GM23338 (cell line): ENCODE measurements around the gene ADAM17. TPM values are rescaled to one million over a fixed set of nuclear protein-coding genes. Genes with fewer than 3 reads are reported as not detected.

ENCODE experiments used
- ATAC-seq: fragments of 200-7000 bp; cut with Tn5 transposase; 3 replicates; pipeline ENCODE4 v1.9.1; 2020
- DNase-seq: peaks from one replicate; pipeline ENCODE4 v3.0.0-alpha.2; 2015; ENCODE audit warnings: low spot score
- H2AFZ ChIP-seq: fragments of 200-600 bp; sonication (generic); 2 replicates; pipeline ENCODE4 v1.8.0; 2016; ENCODE audit warnings: antibody characterized with exemption, mild to moderate bottlenecking, moderate library complexity
- H3F3A ChIP-seq: fragments of 200-600 bp; sonication (generic); replicated peaks from 2 replicates; pipeline ENCODE4 v1.8.0; 2017; ENCODE audit warnings: antibody characterized with exemption, mixed run types, low read depth
- H3K27ac ChIP-seq: fragments of 200-600 bp; sonication (generic); 2 replicates; pipeline ENCODE4 v1.6.1; 2016; ENCODE audit warnings: low read depth
- H3K27me3 ChIP-seq: fragments of 200-600 bp; sonication (generic); 2 replicates; pipeline ENCODE4 v1.8.0; 2016; ENCODE audit warnings: mild to moderate bottlenecking, mixed run types, moderate library complexity; ENCODE audit not compliant: insufficient read depth
- H3K36me3 ChIP-seq: fragments of 200-600 bp; sonication (generic); 2 replicates; pipeline ENCODE4 v1.8.0; 2016; ENCODE audit warnings: mild to moderate bottlenecking; ENCODE audit not compliant: insufficient read depth
- H3K4me1 ChIP-seq: fragments of 200-600 bp; sonication (generic); 2 replicates; pipeline ENCODE4 v1.8.0; 2016; ENCODE audit warnings: mild to moderate bottlenecking, moderate library complexity; ENCODE audit not compliant: insufficient read depth
- H3K4me2 ChIP-seq: fragments of 200-600 bp; sonication (generic); 2 replicates; pipeline ENCODE4 v1.7.1; 2017; ENCODE audit warnings: mixed run types
- H3K4me3 ChIP-seq: fragments of 200-600 bp; sonication (generic); 2 replicates; pipeline ENCODE4 v1.6.1; 2016; ENCODE audit warnings: mixed run types
- H3K79me2 ChIP-seq: fragments of 200-600 bp; sonication (generic); replicated peaks from 2 replicates; pipeline ENCODE4 v1.8.0; 2017; ENCODE audit warnings: mild to moderate bottlenecking; ENCODE audit not compliant: insufficient read depth
- H3K9me2 ChIP-seq: fragments of 200-600 bp; sonication (generic); 2 replicates; pipeline ENCODE4 v1.8.0; 2017; ENCODE audit not compliant: insufficient read depth
- H4K20me1 ChIP-seq: fragments of 200-600 bp; sonication (generic); replicated peaks from 2 replicates; pipeline ENCODE4 v1.8.0; 2017; ENCODE audit warnings: mild to moderate bottlenecking; ENCODE audit not compliant: insufficient read depth
- H3K27ac Mint-ChIP-seq: 2 replicates; pipeline ENCODE4 v1.8.0; 2020; ENCODE audit warnings: inconsistent platforms, mild to moderate bottlenecking, moderate library complexity, mixed read lengths
- H3K27me3 Mint-ChIP-seq: 3 replicates; pipeline ENCODE4 v1.8.0; 2022; ENCODE audit warnings: low read depth, mild to moderate bottlenecking, moderate library complexity, mixed read lengths, inconsistent platforms; ENCODE audit not compliant: insufficient read depth, poor library complexity
- H3K36me3 Mint-ChIP-seq: 3 replicates; pipeline ENCODE4 v1.8.0; 2021; ENCODE audit warnings: low read depth, mild to moderate bottlenecking, inconsistent platforms, moderate library complexity, mixed read lengths
- H3K4me1 Mint-ChIP-seq: 3 replicates; pipeline ENCODE4 v1.8.0; 2020; ENCODE audit warnings: mild to moderate bottlenecking, inconsistent platforms, mixed read lengths
- H3K4me3 Mint-ChIP-seq: 3 replicates; pipeline ENCODE4 v1.8.0; 2021; ENCODE audit warnings: moderate library complexity, mild to moderate bottlenecking, inconsistent platforms, mixed read lengths
- H3K9me3 Mint-ChIP-seq: 3 replicates; pipeline ENCODE4 v1.8.0; 2020; ENCODE audit warnings: moderate library complexity, mild to moderate bottlenecking, inconsistent platforms, mixed read lengths
- CREB1 ChIP-seq: fragments of 250-450 bp; sonication (Bioruptor Pico); IDR thresholded peaks from 2 replicates; pipeline ENCODE4 v1.5.0; 2020; ENCODE audit warnings: low read depth, mild to moderate bottlenecking, moderate library complexity
- EZH2 ChIP-seq: fragments of 200-600 bp; sonication (generic); IDR thresholded peaks from one replicate; pipeline ENCODE4 v1.8.0; 2017; ENCODE audit warnings: antibody characterized with exemption, mild to moderate bottlenecking, low read depth; ENCODE audit not compliant: unreplicated experiment
- EZH2phosphoT487 ChIP-seq: fragments of 200-600 bp; sonication (generic); IDR thresholded peaks from one replicate; pipeline ENCODE4 v1.8.1; 2018; ENCODE audit warnings: antibody characterized with exemption; ENCODE audit not compliant: unreplicated experiment
- JUNB ChIP-seq: IDR thresholded peaks from one replicate; pipeline ENCODE4 v1.6.1; 2016; ENCODE audit warnings: antibody characterized with exemption; ENCODE audit not compliant: unreplicated experiment
- NANOG ChIP-seq: IDR thresholded peaks from 2 replicates; pipeline ENCODE4 v1.6.1; 2016; ENCODE audit warnings: antibody characterized with exemption, borderline replicate concordance
- POLR2AphosphoS5 ChIP-seq: IDR thresholded peaks from 2 replicates; pipeline ENCODE4 v1.6.1; 2016; ENCODE audit warnings: antibody characterized with exemption, low read depth
- ZNF331 ChIP-seq: fragments of 250-450 bp; sonication (Bioruptor Pico); IDR thresholded peaks from 2 replicates; pipeline ENCODE4 v1.5.0; 2020; ENCODE audit warnings: low read depth, mild to moderate bottlenecking, moderate library complexity
- polyA plus RNA-seq: library from polyadenylated mRNA; unstranded; fragments of >200 nt; fragmentation: Nextera tagmentation; extraction: Ambion mirVana; gene quantifications from 2 replicates; pipeline ENCODE4 v1.2.1, GENCODE V29; 2016
- total RNA-seq: library from RNA; depleted of rRNA; stranded (reverse); fragments of >200 nt; shearing (Covaris generic); gene quantifications from 2 replicates; pipeline ENCODE4 v1.2.3, GENCODE V29; 2014
- TF ChIP-seq, protein P1 (sequence below): IDR thresholded peaks from 2 replicates; pipeline ENCODE4 v1.6.1; 2016; ENCODE audit warnings: antibody characterized with exemption
- TF ChIP-seq, protein P2 (sequence below), 2 experiments: fragments of 200-600 bp in 1 of 2; sonication (generic) in 1 of 2; conservative IDR thresholded peaks; 2 replicates each; pipeline versions ENCODE4 v1.5.1 to v1.6.1; 2016 to 2017; ENCODE audit warnings: antibody characterized with exemption in 2 of 2, low read depth in 2 of 2, mild to moderate bottlenecking in 2 of 2, moderate library complexity in 1 of 2
- TF ChIP-seq, protein P3 (sequence below): IDR thresholded peaks from one replicate; pipeline ENCODE4 v1.6.1; 2018; ENCODE audit warnings: antibody characterized with exemption; ENCODE audit not compliant: unreplicated experiment

ADAM17 gene
- total and polyA plus RNA-seq, 2 experiments from 2014 or later: 8.3 to 23.5 TPM

DNA sequence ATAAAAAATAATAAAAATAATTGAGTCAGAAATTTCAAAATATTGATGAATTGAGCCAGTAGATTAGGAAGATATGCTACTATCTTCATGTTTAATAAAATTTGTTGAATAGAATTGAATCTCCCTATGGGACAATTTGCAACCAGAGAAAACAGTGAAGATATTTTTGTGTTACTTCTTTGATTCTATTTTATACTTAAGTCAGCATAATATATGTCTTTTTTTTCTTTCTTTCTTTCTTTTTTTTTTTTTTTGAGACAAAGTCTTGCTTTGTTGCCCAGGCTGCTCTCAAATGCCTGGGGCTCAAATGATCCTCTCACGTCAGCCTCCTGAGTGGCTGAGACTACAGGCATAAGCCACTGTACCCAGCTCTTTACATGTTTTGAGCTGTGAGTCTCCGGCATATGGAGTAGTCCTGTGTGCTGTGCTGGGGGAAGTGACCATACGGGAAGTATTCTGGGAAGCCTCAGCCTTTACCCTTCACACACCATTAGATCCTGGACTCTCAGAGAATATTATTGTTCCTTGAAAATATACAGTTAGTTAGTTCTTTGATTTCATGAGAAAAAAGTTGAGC is 95.1 kb downstream of the ADAM17 start:
- Histone ChIP-seq H3F3A (no peaks in the 10 kb centered on the region), H3K36me3 (peaks cover 15% of the 10 kb centered on the region), H3K4me1 (no peaks in the 10 kb centered on the region), H3K9me2 (no peaks in the 10 kb centered on the region), H3K4me3 (no peak overlapping the region), H3K4me2 (no peak overlapping the region), H3K79me2 (no peaks in the 10 kb centered on the region), H3K27me3 (no peaks in the 10 kb centered on the region), H4K20me1 (peaks cover 5% of the 10 kb centered on the region; the same call in 1 of the 2 replicates), H2AFZ (no peak overlapping the region), H3K27ac (no peak overlapping the region)
- DNase-seq (no peak), ATAC-seq (no peak)
- Mint-ChIP-seq H3K4me1 (no peaks in the 10 kb centered on the region), H3K27me3 (no peaks in the 10 kb centered on the region), H3K27ac (no peak overlapping the region), H3K4me3 (no peak overlapping the region), H3K36me3 (peaks cover 49% of the 10 kb centered on the region), H3K9me3 (no peaks in the 10 kb centered on the region)
- TF ChIP-seq, protein P1, sequence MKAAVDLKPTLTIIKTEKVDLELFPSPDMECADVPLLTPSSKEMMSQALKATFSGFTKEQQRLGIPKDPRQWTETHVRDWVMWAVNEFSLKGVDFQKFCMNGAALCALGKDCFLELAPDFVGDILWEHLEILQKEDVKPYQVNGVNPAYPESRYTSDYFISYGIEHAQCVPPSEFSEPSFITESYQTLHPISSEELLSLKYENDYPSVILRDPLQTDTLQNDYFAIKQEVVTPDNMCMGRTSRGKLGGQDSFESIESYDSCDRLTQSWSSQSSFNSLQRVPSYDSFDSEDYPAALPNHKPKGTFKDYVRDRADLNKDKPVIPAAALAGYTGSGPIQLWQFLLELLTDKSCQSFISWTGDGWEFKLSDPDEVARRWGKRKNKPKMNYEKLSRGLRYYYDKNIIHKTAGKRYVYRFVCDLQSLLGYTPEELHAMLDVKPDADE: no peak
- TF ChIP-seq, protein P2, sequence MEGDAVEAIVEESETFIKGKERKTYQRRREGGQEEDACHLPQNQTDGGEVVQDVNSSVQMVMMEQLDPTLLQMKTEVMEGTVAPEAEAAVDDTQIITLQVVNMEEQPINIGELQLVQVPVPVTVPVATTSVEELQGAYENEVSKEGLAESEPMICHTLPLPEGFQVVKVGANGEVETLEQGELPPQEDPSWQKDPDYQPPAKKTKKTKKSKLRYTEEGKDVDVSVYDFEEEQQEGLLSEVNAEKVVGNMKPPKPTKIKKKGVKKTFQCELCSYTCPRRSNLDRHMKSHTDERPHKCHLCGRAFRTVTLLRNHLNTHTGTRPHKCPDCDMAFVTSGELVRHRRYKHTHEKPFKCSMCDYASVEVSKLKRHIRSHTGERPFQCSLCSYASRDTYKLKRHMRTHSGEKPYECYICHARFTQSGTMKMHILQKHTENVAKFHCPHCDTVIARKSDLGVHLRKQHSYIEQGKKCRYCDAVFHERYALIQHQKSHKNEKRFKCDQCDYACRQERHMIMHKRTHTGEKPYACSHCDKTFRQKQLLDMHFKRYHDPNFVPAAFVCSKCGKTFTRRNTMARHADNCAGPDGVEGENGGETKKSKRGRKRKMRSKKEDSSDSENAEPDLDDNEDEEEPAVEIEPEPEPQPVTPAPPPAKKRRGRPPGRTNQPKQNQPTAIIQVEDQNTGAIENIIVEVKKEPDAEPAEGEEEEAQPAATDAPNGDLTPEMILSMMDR (conservative IDR thresholded peaks at IDR 0.05; ENCODE audit: low read depth in 2 of 2): no peak
- no peak for TF ChIP-seq EZH2
- no peak for TF ChIP-seq EZH2phosphoT487
- no peak for TF ChIP-seq CREB1
- TF ChIP-seq POLR2AphosphoS5: no peak
- no peak for TF ChIP-seq NANOG
- TF ChIP-seq JUNB: no peak
- TF ChIP-seq, protein P3, sequence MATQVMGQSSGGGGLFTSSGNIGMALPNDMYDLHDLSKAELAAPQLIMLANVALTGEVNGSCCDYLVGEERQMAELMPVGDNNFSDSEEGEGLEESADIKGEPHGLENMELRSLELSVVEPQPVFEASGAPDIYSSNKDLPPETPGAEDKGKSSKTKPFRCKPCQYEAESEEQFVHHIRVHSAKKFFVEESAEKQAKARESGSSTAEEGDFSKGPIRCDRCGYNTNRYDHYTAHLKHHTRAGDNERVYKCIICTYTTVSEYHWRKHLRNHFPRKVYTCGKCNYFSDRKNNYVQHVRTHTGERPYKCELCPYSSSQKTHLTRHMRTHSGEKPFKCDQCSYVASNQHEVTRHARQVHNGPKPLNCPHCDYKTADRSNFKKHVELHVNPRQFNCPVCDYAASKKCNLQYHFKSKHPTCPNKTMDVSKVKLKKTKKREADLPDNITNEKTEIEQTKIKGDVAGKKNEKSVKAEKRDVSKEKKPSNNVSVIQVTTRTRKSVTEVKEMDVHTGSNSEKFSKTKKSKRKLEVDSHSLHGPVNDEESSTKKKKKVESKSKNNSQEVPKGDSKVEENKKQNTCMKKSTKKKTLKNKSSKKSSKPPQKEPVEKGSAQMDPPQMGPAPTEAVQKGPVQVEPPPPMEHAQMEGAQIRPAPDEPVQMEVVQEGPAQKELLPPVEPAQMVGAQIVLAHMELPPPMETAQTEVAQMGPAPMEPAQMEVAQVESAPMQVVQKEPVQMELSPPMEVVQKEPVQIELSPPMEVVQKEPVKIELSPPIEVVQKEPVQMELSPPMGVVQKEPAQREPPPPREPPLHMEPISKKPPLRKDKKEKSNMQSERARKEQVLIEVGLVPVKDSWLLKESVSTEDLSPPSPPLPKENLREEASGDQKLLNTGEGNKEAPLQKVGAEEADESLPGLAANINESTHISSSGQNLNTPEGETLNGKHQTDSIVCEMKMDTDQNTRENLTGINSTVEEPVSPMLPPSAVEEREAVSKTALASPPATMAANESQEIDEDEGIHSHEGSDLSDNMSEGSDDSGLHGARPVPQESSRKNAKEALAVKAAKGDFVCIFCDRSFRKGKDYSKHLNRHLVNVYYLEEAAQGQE: no peak
- TF ChIP-seq ZNF331: no peak
